Measurements from ENCODE around the gene XPO4. TPM values are rescaled to one million over a fixed set of nuclear protein-coding genes. Genes with fewer than 3 reads are reported as not detected.
A peak's percentile ranks its signal among the peaks of the same experiment; 100 is the strongest.
"Not testable (repeated sequence)": the region's sequence is repeated elsewhere in the genome, so short reads cannot be mapped to it uniquely, and the experiment has no call there.

The XPO4 gene
- total RNA-seq (2014; rRNA removed) (38.5 and 39.9 TPM in 2 replicates), Bru-seq, nascent RNA (percentile 89 among the genes with signal in this experiment), BruChase-seq, experiment 1, labeled RNA remaining after a 6-hour chase (percentile 85 among the genes with signal in this experiment), BruChase-seq, experiment 2, labeled RNA remaining after a 2-hour chase (percentile 87 among the genes with signal in this experiment)
- long read RNA-seq, full-length matches to known transcripts, result 7 of 22 reads
- long read RNA-seq, partial matches to known transcripts, result 9 of 22 reads
- long read RNA-seq, other reads (novel, unspliced or antisense), result 6 of 22 reads

DNA sequence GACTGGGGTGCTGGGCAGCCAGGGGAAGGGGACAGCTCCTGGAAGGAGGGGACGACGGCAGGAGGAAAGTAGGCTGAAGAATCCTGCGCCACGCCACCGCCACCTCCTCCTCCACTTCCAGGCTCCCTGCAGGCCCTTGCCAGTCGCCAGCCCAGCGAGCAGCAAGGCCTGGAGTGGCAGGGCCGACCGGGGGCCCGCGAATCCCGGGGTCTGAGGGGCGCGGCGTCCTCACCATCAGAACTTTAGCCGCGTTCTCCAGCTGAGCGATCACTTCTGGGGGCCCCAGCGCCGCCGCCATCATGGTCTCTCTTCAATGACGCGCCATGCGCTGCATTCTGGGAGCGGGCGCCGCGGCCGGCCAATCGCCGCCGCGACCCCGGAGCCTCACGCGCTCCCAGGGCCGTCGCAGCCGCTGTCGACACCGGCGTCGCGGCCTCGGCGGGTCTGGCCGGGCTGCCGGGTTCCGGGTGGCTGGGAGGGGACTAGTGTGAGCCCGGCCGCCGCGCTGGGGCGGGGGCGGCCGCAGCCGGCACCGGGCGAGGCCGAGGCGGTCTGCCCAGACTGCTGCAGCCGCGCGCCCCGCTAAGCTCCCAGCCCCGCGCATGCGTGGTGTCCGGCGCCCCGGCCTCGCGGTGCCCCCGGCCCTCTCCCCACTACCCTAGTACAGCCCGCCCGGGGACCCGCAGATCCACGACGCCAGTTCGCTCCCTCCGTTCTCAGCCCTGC, at the start of gene XPO4:
Gene XPO4, minus strand, starts transcription at position 309 of the 726 bp plus-strand sequence. Its CDS starts 8 bp downstream, at position 301.
- Histone ChIP-seq H2AFZ (ENCODE audit: low read length) (peak within 1 kb of the TSS; percentile 96), H3K9me3 (ENCODE audit: low read length) (no peaks in the 10 kb centered on the region), H3F3A (ENCODE audit: low read length, unreplicated experiment) (no peaks in the 10 kb centered on the region), H3K4me1 (ENCODE audit: insufficient read depth, low read length) (peaks cover 16% of the 10 kb centered on the region), H3K4me3 (ENCODE audit: low read length) (peak within 1 kb of the TSS; percentile 100), H3K27me3 (ENCODE audit: low read length) (no peaks in the 10 kb centered on the region), H3K27ac (ENCODE audit: low read length) (peak within 1 kb of the TSS; percentile 82), H4K20me1 (ENCODE audit: low read length) (peaks cover 13% of the 10 kb centered on the region; the same call in 1 of the 2 replicates), H3K4me2 (ENCODE audit: low read length) (peak within 1 kb of the TSS; percentile 92), H3K79me2 (ENCODE audit: low read length) (peaks cover 50% of the 10 kb centered on the region), H3K9me2 (replicated peaks; ENCODE audit: low read length) (no peaks in the 10 kb centered on the region), H3K9ac (ENCODE audit: low read length) (peak within 1 kb of the TSS; percentile 99), H3K36me3 (ENCODE audit: low read depth, low read length) (peaks cover 15% of the 10 kb centered on the region; the same call in 1 of the 2 replicates)
- intact Hi-C loops (cut with micrococcal nuclease), result no loop called here
- ChIA-PET POLR2A (ENCODE audit: unreplicated experiment) (interaction anchor here (0.6 kb wide), 2 partner anchors 13 to 101 kb away, joined by 4 to 5 read pairs; no protein-coding TSS in a partner anchor), CTCF (no interaction called here)
- ATAC-seq (peak; percentile 94), DNase-seq (peak; percentile 86)
- no peak for TF ChIP-seq EZH2phosphoT487 (IDR thresholded peaks at IDR 0.05; ENCODE audit: borderline replicate concordance, low read length)
- TF ChIP-seq EZH2 (IDR thresholded peaks at IDR 0.05; ENCODE audit: low read length, unreplicated experiment), result no peak
- TF ChIP-seq, protein P1, sequence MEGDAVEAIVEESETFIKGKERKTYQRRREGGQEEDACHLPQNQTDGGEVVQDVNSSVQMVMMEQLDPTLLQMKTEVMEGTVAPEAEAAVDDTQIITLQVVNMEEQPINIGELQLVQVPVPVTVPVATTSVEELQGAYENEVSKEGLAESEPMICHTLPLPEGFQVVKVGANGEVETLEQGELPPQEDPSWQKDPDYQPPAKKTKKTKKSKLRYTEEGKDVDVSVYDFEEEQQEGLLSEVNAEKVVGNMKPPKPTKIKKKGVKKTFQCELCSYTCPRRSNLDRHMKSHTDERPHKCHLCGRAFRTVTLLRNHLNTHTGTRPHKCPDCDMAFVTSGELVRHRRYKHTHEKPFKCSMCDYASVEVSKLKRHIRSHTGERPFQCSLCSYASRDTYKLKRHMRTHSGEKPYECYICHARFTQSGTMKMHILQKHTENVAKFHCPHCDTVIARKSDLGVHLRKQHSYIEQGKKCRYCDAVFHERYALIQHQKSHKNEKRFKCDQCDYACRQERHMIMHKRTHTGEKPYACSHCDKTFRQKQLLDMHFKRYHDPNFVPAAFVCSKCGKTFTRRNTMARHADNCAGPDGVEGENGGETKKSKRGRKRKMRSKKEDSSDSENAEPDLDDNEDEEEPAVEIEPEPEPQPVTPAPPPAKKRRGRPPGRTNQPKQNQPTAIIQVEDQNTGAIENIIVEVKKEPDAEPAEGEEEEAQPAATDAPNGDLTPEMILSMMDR (conservative IDR thresholded peaks at IDR 0.05; ENCODE audit: low read depth, low read length), result no peak
- BruUV-seq (replicated peaks), result no TSS peak

DNA sequence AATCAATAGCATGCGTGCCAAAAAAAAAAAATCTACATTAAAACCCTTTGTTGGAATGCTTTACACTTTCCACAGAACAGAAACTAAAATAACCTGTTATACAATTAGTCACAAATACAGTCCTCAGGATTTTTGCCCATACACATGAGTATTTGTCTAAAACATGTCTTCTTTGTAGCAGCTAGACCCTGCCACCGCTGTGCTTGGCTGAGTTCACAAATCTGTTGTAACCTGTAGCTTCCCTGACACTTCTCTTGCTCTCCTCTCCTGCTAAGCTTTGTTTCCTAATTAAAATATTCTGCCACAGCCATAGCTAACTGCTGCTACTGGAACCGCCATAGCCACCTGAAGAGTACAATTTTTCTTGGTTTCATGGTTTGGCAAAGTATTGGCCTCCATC, 45.5 kb upstream of the XPO4 start:
- DNase-seq, result peak; percentile 37
- H3K9me2 ChIP-seq (replicated peaks; ENCODE audit: low read length); ATAC-seq; H3K27me3 ChIP-seq (ENCODE audit: low read length); intact Hi-C loops (cut with micrococcal nuclease); H4K20me1 ChIP-seq (ENCODE audit: low read length); BruUV-seq (replicated peaks); H3K4me3 ChIP-seq (ENCODE audit: low read length); H3K4me1 ChIP-seq (ENCODE audit: insufficient read depth, low read length); H3K9ac ChIP-seq (ENCODE audit: low read length); H3K9me3 ChIP-seq (ENCODE audit: low read length); H2AFZ ChIP-seq (ENCODE audit: low read length); H3K27ac ChIP-seq (ENCODE audit: low read length); H3K36me3 ChIP-seq (ENCODE audit: low read depth, low read length); CTCF ChIA-PET; H3K79me2 ChIP-seq (ENCODE audit: low read length); H3K4me2 ChIP-seq (ENCODE audit: low read length); POLR2A ChIA-PET (ENCODE audit: unreplicated experiment); H3F3A ChIP-seq (ENCODE audit: low read length, unreplicated experiment): not testable (repeated sequence)

DNA sequence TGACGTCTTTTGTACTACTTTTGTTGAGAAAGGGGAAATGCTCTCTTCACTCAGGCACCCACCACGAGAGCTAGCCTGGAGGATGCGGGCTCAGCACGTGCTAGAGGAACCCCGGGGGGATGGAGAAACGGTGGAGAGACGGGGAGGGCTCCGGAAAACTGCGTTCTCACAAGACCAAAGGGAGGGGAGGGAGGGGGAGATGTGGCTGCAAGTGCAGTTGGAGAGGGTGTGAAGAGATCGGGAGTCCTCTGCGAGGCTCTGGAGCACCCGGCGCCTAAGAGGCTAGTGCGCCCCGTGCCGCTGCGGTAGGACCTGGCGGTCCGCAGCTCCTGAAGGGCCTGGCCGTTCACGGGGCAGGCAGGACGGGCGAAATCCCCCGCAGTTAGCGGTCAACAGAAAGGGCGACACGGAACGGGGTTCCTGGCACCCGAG, 43.4 kb upstream of the XPO4 start:
- DNase-seq (no peak), ATAC-seq (no peak)
- no peaks in the 10 kb centered on the region for H3K79me2 ChIP-seq (ENCODE audit: low read length)
- H3F3A ChIP-seq (ENCODE audit: low read length, unreplicated experiment), result no peaks in the 10 kb centered on the region
- H3K4me2 ChIP-seq (ENCODE audit: low read length), result no peak overlapping the region
- intact Hi-C loops (cut with micrococcal nuclease), result no loop called here
- H3K4me3 ChIP-seq (ENCODE audit: low read length), result no peak overlapping the region
- H2AFZ ChIP-seq (ENCODE audit: low read length), result no peak overlapping the region
- ChIA-PET CTCF (interaction anchor here (0.6 kb wide), 1 partner anchor 9 kb away, joined by 5 read pairs; no protein-coding TSS in a partner anchor), POLR2A (ENCODE audit: unreplicated experiment) (no interaction called here)
- H3K9me2 ChIP-seq (replicated peaks; ENCODE audit: low read length), result no peaks in the 10 kb centered on the region
- no TSS peak for BruUV-seq (replicated peaks)
- no peaks in the 10 kb centered on the region for H3K9me3 ChIP-seq (ENCODE audit: low read length)
- no peaks in the 10 kb centered on the region for H3K36me3 ChIP-seq (ENCODE audit: low read depth, low read length)
- H3K4me1 ChIP-seq (ENCODE audit: insufficient read depth, low read length), result peaks cover 6% of the 10 kb centered on the region
- no peaks in the 10 kb centered on the region for H3K27me3 ChIP-seq (ENCODE audit: low read length)
- TF ChIP-seq, protein P1 (conservative IDR thresholded peaks at IDR 0.05; ENCODE audit: low read depth, low read length), result no peak
- TF ChIP-seq EZH2phosphoT487 (IDR thresholded peaks at IDR 0.05; ENCODE audit: borderline replicate concordance, low read length) (no peak), EZH2 (IDR thresholded peaks at IDR 0.05; ENCODE audit: low read length, unreplicated experiment) (no peak)
- H4K20me1 ChIP-seq (ENCODE audit: low read length), result no peaks in the 10 kb centered on the region
- H3K9ac ChIP-seq (ENCODE audit: low read length), result no peak overlapping the region
- H3K27ac ChIP-seq (ENCODE audit: low read length), result no peak overlapping the region

All from PC-3 (cell line).